ENCODE results near the gene MEIOB. TPM values are rescaled to one million over a fixed set of nuclear protein-coding genes. Genes with fewer than 3 reads are reported as not detected.

The MEIOB gene
- polyA plus RNA-seq, 1 of the 3 experiments (the other 2 are of a cell fraction): not detected

DNA sequence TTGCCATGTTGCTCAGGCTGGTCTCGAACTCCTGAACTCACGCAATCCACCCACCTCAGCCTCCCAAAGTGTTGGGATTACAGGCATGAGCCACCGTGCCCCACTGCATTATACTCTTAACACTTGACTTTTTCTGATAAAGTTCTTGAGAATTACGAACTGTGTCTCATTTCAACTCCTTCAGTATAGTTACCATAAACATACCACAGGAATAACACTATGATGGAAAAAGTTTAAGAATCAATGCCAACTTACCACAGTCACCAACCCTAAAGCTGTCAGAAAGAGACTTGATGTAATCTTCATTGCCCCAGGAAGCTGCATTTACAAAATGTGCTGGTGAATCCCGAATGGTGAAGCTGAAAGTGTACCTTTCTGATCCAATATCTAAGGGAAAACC lies 10.2 kb downstream of the MEIOB start (continued):
- no peak for TF ChIP-seq USF2 (IDR thresholded peaks at IDR 0.05; ENCODE audit: borderline replicate concordance, low read depth, low read length)

DNA sequence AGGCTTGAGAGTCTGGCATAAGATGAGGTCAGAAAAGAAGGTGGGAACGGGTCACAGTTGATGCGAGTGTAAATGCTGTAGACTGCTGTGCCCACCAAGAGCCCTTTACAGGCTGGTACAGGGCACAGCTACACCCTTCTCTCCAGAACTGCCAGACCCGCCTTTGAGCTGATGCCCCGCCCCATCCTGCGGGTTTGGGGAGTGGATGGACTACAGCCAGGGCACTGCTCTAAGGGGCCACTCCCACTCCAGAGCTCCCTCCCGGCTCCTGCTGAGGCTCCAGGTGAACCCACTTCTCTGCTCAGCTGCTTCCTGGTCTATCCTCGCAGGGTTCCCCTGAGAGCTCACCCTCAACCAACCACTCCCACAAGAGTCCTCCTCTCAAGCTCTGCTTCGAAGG lies 12.3 kb downstream of the MEIOB start:
- no peak overlapping the region for H3K27ac ChIP-seq (ENCODE audit: low read depth in 2 of 2, low read length in 1 of 2)
- H3K79me2 ChIP-seq (ENCODE audit: insufficient read depth): no peaks in the 10 kb centered on the region
- no peaks in the 10 kb centered on the region; a peak in 1 of 4 replicates for H3K4me1 ChIP-seq (ENCODE audit: control insufficient read depth in 1 of 2, insufficient read depth in 2 of 2, low read depth in 1 of 2, low read length in 1 of 2)
- no peak overlapping the region for H2AFZ ChIP-seq (ENCODE audit: low read depth)
- DNase-seq: no peak
- H3K4me2 ChIP-seq: no peak overlapping the region
- ChIA-PET POLR2A (no interaction called here), CTCF (interaction anchor here (1.8 kb wide), 1 partner anchor 70 kb away, joined by 11 read pairs; no protein-coding TSS in a partner anchor)
- no peaks in the 10 kb centered on the region for H3K36me3 ChIP-seq (replicated peaks in 1 of 2; ENCODE audit: control insufficient read depth in 1 of 2, insufficient read depth in 2 of 2, low read length in 1 of 2)
- no peaks in the 10 kb centered on the region for H3K9me3 ChIP-seq
- no peaks in the 10 kb centered on the region for H3K9me2 ChIP-seq
- no peaks in the 10 kb centered on the region for H4K20me1 ChIP-seq (ENCODE audit: insufficient read depth)
- no peaks in the 10 kb centered on the region for H3F3A ChIP-seq (replicated peaks; ENCODE audit: insufficient read depth)
- peaks cover 4% of the 10 kb centered on the region; the same call in 1 of the 2 replicates for H3K27me3 ChIP-seq (ENCODE audit: insufficient read depth)
- TF ChIP-seq FOXJ3 (CRISPR knock-in tag; IDR thresholded peaks at IDR 0.05) (no peak), SMC3 (IDR thresholded peaks at IDR 0.05; ENCODE audit: low read depth, low read length) (no peak), ZBTB33 (IDR thresholded peaks at IDR 0.05; ENCODE audit: borderline replicate concordance, low read depth) (no peak), FOSL2 (IDR thresholded peaks at IDR 0.05; ENCODE audit: borderline replicate concordance, low read depth) (no peak), NFIC (IDR thresholded peaks at IDR 0.05; ENCODE audit: borderline replicate concordance) (no peak), RAD21 (IDR thresholded peaks at IDR 0.05; ENCODE audit: low read length) (no peak)
- TF ChIP-seq, protein P1, sequence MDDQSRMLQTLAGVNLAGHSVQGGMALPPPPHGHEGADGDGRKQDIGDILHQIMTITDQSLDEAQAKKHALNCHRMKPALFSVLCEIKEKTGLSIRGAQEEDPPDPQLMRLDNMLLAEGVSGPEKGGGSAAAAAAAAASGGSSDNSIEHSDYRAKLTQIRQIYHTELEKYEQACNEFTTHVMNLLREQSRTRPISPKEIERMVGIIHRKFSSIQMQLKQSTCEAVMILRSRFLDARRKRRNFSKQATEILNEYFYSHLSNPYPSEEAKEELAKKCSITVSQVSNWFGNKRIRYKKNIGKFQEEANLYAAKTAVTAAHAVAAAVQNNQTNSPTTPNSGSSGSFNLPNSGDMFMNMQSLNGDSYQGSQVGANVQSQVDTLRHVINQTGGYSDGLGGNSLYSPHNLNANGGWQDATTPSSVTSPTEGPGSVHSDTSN (IDR thresholded peaks at IDR 0.05): no peak
- TF ChIP-seq, protein P2, sequence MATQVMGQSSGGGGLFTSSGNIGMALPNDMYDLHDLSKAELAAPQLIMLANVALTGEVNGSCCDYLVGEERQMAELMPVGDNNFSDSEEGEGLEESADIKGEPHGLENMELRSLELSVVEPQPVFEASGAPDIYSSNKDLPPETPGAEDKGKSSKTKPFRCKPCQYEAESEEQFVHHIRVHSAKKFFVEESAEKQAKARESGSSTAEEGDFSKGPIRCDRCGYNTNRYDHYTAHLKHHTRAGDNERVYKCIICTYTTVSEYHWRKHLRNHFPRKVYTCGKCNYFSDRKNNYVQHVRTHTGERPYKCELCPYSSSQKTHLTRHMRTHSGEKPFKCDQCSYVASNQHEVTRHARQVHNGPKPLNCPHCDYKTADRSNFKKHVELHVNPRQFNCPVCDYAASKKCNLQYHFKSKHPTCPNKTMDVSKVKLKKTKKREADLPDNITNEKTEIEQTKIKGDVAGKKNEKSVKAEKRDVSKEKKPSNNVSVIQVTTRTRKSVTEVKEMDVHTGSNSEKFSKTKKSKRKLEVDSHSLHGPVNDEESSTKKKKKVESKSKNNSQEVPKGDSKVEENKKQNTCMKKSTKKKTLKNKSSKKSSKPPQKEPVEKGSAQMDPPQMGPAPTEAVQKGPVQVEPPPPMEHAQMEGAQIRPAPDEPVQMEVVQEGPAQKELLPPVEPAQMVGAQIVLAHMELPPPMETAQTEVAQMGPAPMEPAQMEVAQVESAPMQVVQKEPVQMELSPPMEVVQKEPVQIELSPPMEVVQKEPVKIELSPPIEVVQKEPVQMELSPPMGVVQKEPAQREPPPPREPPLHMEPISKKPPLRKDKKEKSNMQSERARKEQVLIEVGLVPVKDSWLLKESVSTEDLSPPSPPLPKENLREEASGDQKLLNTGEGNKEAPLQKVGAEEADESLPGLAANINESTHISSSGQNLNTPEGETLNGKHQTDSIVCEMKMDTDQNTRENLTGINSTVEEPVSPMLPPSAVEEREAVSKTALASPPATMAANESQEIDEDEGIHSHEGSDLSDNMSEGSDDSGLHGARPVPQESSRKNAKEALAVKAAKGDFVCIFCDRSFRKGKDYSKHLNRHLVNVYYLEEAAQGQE (IDR thresholded peaks at IDR 0.05; ENCODE audit: low read depth, low read length): no peak
- TF ChIP-seq, protein P3, sequence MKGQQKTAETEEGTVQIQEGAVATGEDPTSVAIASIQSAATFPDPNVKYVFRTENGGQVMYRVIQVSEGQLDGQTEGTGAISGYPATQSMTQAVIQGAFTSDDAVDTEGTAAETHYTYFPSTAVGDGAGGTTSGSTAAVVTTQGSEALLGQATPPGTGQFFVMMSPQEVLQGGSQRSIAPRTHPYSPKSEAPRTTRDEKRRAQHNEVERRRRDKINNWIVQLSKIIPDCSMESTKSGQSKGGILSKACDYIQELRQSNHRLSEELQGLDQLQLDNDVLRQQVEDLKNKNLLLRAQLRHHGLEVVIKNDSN (IDR thresholded peaks at IDR 0.05; ENCODE audit: borderline replicate concordance, low read depth): no peak
- no peak overlapping the region for H3K9ac ChIP-seq
- no peak overlapping the region for H3K4me3 ChIP-seq (ENCODE audit: low read depth in 2 of 2, low read length in 1 of 2)
- WGBS (ENCODE audit: low lambda C conversion rate): 59% methylated on average over 5 of the region's 8 CpGs

Measured in SK-N-SH (cell line).